CD4-positive, alpha-beta T cell (primary cell): ENCODE data around the gene GINS1. TPM values are rescaled to one million over a fixed set of nuclear protein-coding genes. Genes with fewer than 3 reads are reported as not detected.
"Not testable (repeated sequence)": the region's sequence is repeated elsewhere in the genome, so short reads cannot be mapped to it uniquely, and the experiment has no call there.

ENCODE experiments used
- ATAC-seq: fragments of 200-7000 bp; cut with Tn5 transposase; one replicate; pipeline ENCODE4 v1.10.0; 2022; ENCODE audit warnings: mild to moderate bottlenecking; ENCODE audit not compliant: poor library complexity
- CTCF ChIA-PET: fragments of 350-600 bp; sonication (Branson Sonifier 250); formaldehyde crosslinking; loops from one replicate; lab custom pipeline; 2021; ENCODE audit warnings: antibody characterized with exemption, inconsistent platforms; lab: Charles Lee
- POLR2A ChIA-PET: fragments of 350-600 bp; sonication (Branson Sonifier 250); formaldehyde crosslinking; loops from one replicate; lab custom pipeline; 2021; ENCODE audit warnings: antibody characterized with exemption, inconsistent platforms; lab: Charles Lee
- DNase-seq, 14 experiments: peaks; one replicate each; pipeline ENCODE4 v3.0.0-alpha.2; 2013 to 2020; ENCODE audit warnings: mixed read lengths in 2 of 14
- H3K27ac ChIP-seq, 2 donors: one replicate each; pipeline versions ENCODE4 v1.5.1 to v1.7.0; 2013; ENCODE audit warnings: low read length in 2 of 2, low read depth in 1 of 2, mild to moderate bottlenecking in 1 of 2
- H3K27me3 ChIP-seq, 2 experiments: 1 replicate in 1 of 2; 2 replicates in 1 of 2; pipeline versions ENCODE4 v1.6.1 to v1.7.0; 2013; ENCODE audit warnings: low read length in 2 of 2, control low read depth in 1 of 2, mild to moderate bottlenecking in 1 of 2, moderate library complexity in 1 of 2; ENCODE audit not compliant: insufficient read depth in 2 of 2, control insufficient read depth in 1 of 2
- H3K36me3 ChIP-seq: one replicate; pipeline ENCODE4 v1.6.1; 2013; ENCODE audit warnings: low read length, control low read depth; ENCODE audit not compliant: insufficient read depth
- H3K4me1 ChIP-seq: one replicate; pipeline ENCODE4 v1.6.1; 2013; ENCODE audit warnings: low read length, control low read depth; ENCODE audit not compliant: insufficient read depth
- H3K4me3 ChIP-seq: one replicate; pipeline ENCODE4 v1.5.1; 2013; ENCODE audit warnings: mild to moderate bottlenecking, low read length, moderate library complexity
- H3K9me3 ChIP-seq, 2 experiments: 1 replicate in 1 of 2; 2 replicates in 1 of 2; pipeline versions ENCODE4 v1.6.1 to v1.7.0; 2013; ENCODE audit warnings: low read length in 2 of 2, mild to moderate bottlenecking in 2 of 2, control low read depth in 1 of 2, moderate library complexity in 1 of 2; ENCODE audit not compliant: control insufficient read depth in 1 of 2, insufficient read depth in 1 of 2
- H3K27ac Mint-ChIP-seq: one replicate; pipeline ENCODE4 v1.8.0; 2020; ENCODE audit warnings: mixed read lengths
- H3K27me3 Mint-ChIP-seq: one replicate; pipeline ENCODE4 v1.8.0; 2021; ENCODE audit warnings: mixed read lengths
- H3K36me3 Mint-ChIP-seq: one replicate; pipeline ENCODE4 v1.8.0; 2021; ENCODE audit warnings: low read depth, mixed read lengths
- H3K4me1 Mint-ChIP-seq: one replicate; pipeline ENCODE4 v1.8.0; 2021; ENCODE audit warnings: low read depth, mixed read lengths
- H3K4me3 Mint-ChIP-seq: one replicate; pipeline ENCODE4 v1.8.0; 2020; ENCODE audit warnings: mild to moderate bottlenecking, mixed read lengths
- H3K9me3 Mint-ChIP-seq: one replicate; pipeline ENCODE4 v1.8.0; 2020; ENCODE audit warnings: mixed read lengths
- CTCF ChIP-seq: fragments of 200-600 bp; IDR thresholded peaks from one replicate; pipeline ENCODE4 v1.8.0; 2022; ENCODE audit warnings: antibody characterized with exemption, mild to moderate bottlenecking
- intact Hi-C, 2 experiments: fragments of 100-400 bp; cut with DNase I in 1 of 2; cut with micrococcal nuclease in 1 of 2; formaldehyde crosslinking; loops; one replicate each; pipeline versions ENCODE4 v1.15.1 to v1.9.0; 2023 to 2025; cut with DNase I, micrococcal nuclease
- total RNA-seq, 174 experiments: library from RNA in 2 of 174; stranded (reverse) in 2 of 174; gene quantifications; one replicate each; pipeline ENCODE4 v1.2.3 and lab custom pipeline; 2021 to 2026

The GINS1 gene
- total RNA-seq, 2 experiments from 2014 or later: 0.08 to 0.17 TPM

GRCh38 chr20:25471020-25471419 is 63.5 kb downstream of the GINS1 start:
- DNase-seq (no peak), ATAC-seq (no peak)
- Mint-ChIP-seq H3K9me3 (no peaks in the 10 kb centered on the region), H3K36me3 (no peaks in the 10 kb centered on the region), H3K4me3 (no peak overlapping the region), H3K27ac (no peak overlapping the region), H3K4me1 (peaks cover 7% of the 10 kb centered on the region), H3K27me3 (no peaks in the 10 kb centered on the region)
- intact Hi-C loops: no loop called here
- CTCF ChIA-PET: no interaction called here
- Histone ChIP-seq H3K9me3 (no peaks in the 10 kb centered on the region), H3K27ac (no peak overlapping the region), H3K36me3 (no peaks in the 10 kb centered on the region), H3K4me1 (peaks cover 6% of the 10 kb centered on the region), H3K4me3 (no peak overlapping the region), H3K27me3 (no peaks in the 10 kb centered on the region)
- TF ChIP-seq CTCF: no peak
- POLR2A ChIA-PET: no interaction called here

- H3K4me3 ChIP-seq, H3K4me1 Mint-ChIP-seq, H3K4me3 Mint-ChIP-seq, H3K27me3 ChIP-seq, H3K27ac ChIP-seq, ATAC-seq, H3K27me3 Mint-ChIP-seq, DNase-seq, H3K36me3 ChIP-seq, POLR2A ChIA-PET, H3K9me3 ChIP-seq, H3K4me1 ChIP-seq, H3K27ac Mint-ChIP-seq, H3K9me3 Mint-ChIP-seq, H3K36me3 Mint-ChIP-seq, CTCF ChIA-PET, intact Hi-C loops: not testable (repeated sequence)
Measured at GRCh38 chr20:25473297-25473696, 65.8 kb downstream of the GINS1 start.

- no peaks in the 10 kb centered on the region for H3K4me1 ChIP-seq
- Mint-ChIP-seq H3K27ac (no peak overlapping the region), H3K9me3 (no peaks in the 10 kb centered on the region), H3K4me3 (no peak overlapping the region), H3K36me3 (no peaks in the 10 kb centered on the region), H3K27me3 (no peaks in the 10 kb centered on the region), H3K4me1 (no peaks in the 10 kb centered on the region)
- ChIA-PET POLR2A (no interaction called here), CTCF (no interaction called here)
- intact Hi-C loops: no loop called here
- no peak overlapping the region for H3K4me3 ChIP-seq
- H3K27me3 ChIP-seq: no peaks in the 10 kb centered on the region
- H3K36me3 ChIP-seq: no peaks in the 10 kb centered on the region
- H3K9me3 ChIP-seq: no peaks in the 10 kb centered on the region
- no peak for TF ChIP-seq CTCF
- DNase-seq (no peak), ATAC-seq (no peak)
- no peak overlapping the region for H3K27ac ChIP-seq
Measured at GRCh38 chr20:25476106-25477013, 68.9 kb downstream of the GINS1 start.
